Vagina (tissue), 2 donors: ENCODE data around the gene OGG1. TPM values are rescaled to one million over a fixed set of nuclear protein-coding genes. Genes with fewer than 3 reads are reported as not detected.

ENCODE experiments used
- DNase-seq, 2 donors: peaks; one replicate each; pipeline ENCODE4 v3.0.0-alpha.2; 2017; ENCODE audit errors: extremely low spot score in 2 of 2
- H3K27ac ChIP-seq: fragments of 200-600 bp; sonication (generic); one replicate; pipeline ENCODE4 v1.5.1; 2019
- H3K27me3 ChIP-seq: fragments of 200-600 bp; sonication (generic); one replicate; pipeline ENCODE4 v1.5.1; 2019
- H3K36me3 ChIP-seq, 2 donors: fragments of 200-600 bp; sonication (generic); one replicate each; pipeline ENCODE4 v1.5.1; 2017 to 2019
- H3K4me1 ChIP-seq: fragments of 200-600 bp; sonication (generic); one replicate; pipeline ENCODE4 v1.5.1; 2019
- H3K4me3 ChIP-seq, 2 donors: fragments of 200-600 bp; sonication (generic); 1 replicate in 1 of 2; 2 replicates in 1 of 2; pipeline ENCODE4 v1.5.1; 2016 to 2019
- H3K9me3 ChIP-seq: fragments of 200-600 bp; sonication (generic); one replicate; pipeline ENCODE4 v1.5.1; 2019
- CTCF ChIP-seq, 3 experiments: fragments of 450-650 bp in 2 of 3; fragments of 200-600 bp in 1 of 3; sonication (generic) in 1 of 3; IDR thresholded peaks; one replicate each; pipeline ENCODE4 v1.5.1; 2017 to 2019; ENCODE audit warnings: antibody characterized with exemption in 3 of 3, mild to moderate bottlenecking in 2 of 3, moderate library complexity in 2 of 3
- POLR2A ChIP-seq, 2 donors: fragments of 450-650 bp; IDR thresholded peaks; one replicate each; pipeline ENCODE4 v1.6.1; 2017; ENCODE audit warnings: antibody characterized with exemption in 2 of 2, mild to moderate bottlenecking in 2 of 2, moderate library complexity in 2 of 2
- POLR2AphosphoS5 ChIP-seq, 2 donors: sonication (generic); formaldehyde crosslinking; IDR thresholded peaks; one replicate each; pipeline ENCODE4 v1.9.0; 2017; ENCODE audit warnings: antibody characterized with exemption in 2 of 2, mild to moderate bottlenecking in 2 of 2, low read depth in 1 of 2; ENCODE audit not compliant: insufficient read depth in 1 of 2
- intact Hi-C: fragments of 100-400 bp; cut with DNase I; formaldehyde crosslinking; loops from one replicate; pipeline ENCODE4 v1.15.1; 2023
- total RNA-seq: library from RNA; depleted of rRNA; stranded (reverse); fragments of >200 nt; gene quantifications from one replicate; pipeline ENCODE4 v1.2.3, GENCODE V29; 2016

The OGG1 gene
- total RNA-seq, 1 donor from 2014 or later: 51.6 TPM

GRCh38 chr3:9767418-9767817 lies 17.7 kb downstream of the OGG1 start:
- TF ChIP-seq POLR2AphosphoS5 (IDR thresholded peaks at IDR 0.05; ENCODE audit: insufficient read depth in 1 of 2, low read depth in 1 of 2) (no peak), POLR2A (IDR thresholded peaks at IDR 0.05) (no peak), CTCF (IDR thresholded peaks at IDR 0.05) (no peak)
- Histone ChIP-seq H3K4me1 (peaks cover 38% of the 10 kb centered on the region), H3K4me3 (no peak overlapping the region), H3K27ac (peak overlapping the region; percentile 96), H3K27me3 (no peaks in the 10 kb centered on the region), H3K36me3 (no peaks in the 10 kb centered on the region), H3K9me3 (no peaks in the 10 kb centered on the region)
- no peak for DNase-seq
- intact Hi-C loops: no loop called here

- intact Hi-C loops: no loop called here
- no peak for DNase-seq
- H3K27me3 ChIP-seq: no peaks in the 10 kb centered on the region
- H3K36me3 ChIP-seq: no peaks in the 10 kb centered on the region
- H3K27ac ChIP-seq: peak overlapping the region; percentile 96
- peak overlapping the region in 1 of 2 donors; percentile 74 for H3K4me3 ChIP-seq
- H3K9me3 ChIP-seq: no peaks in the 10 kb centered on the region
- TF ChIP-seq POLR2AphosphoS5 (IDR thresholded peaks at IDR 0.05; ENCODE audit: insufficient read depth in 1 of 2, low read depth in 1 of 2): no peak
- no peak for TF ChIP-seq CTCF (IDR thresholded peaks at IDR 0.05)
- TF ChIP-seq POLR2A (IDR thresholded peaks at IDR 0.05): no peak
- peaks cover 38% of the 10 kb centered on the region for H3K4me1 ChIP-seq
Observed at GRCh38 chr3:9768141-9768775, 18.5 kb downstream of the OGG1 start.

GRCh38 chr3:9769012-9769411 lies 19.3 kb downstream of the OGG1 start:
- TF ChIP-seq CTCF (IDR thresholded peaks at IDR 0.05): no peak
- no peak for TF ChIP-seq POLR2AphosphoS5 (IDR thresholded peaks at IDR 0.05; ENCODE audit: insufficient read depth in 1 of 2, low read depth in 1 of 2)
- no peak for TF ChIP-seq POLR2A (IDR thresholded peaks at IDR 0.05)
- peak overlapping the region; percentile 64 to 74 for H3K4me3 ChIP-seq
- DNase-seq: no peak
- H3K9me3 ChIP-seq: no peaks in the 10 kb centered on the region
- H3K27ac ChIP-seq: peak overlapping the region; percentile 96
- intact Hi-C loops: no loop called here
- no peaks in the 10 kb centered on the region for H3K36me3 ChIP-seq
- H3K4me1 ChIP-seq: peaks cover 38% of the 10 kb centered on the region
- no peaks in the 10 kb centered on the region for H3K27me3 ChIP-seq

DNA sequence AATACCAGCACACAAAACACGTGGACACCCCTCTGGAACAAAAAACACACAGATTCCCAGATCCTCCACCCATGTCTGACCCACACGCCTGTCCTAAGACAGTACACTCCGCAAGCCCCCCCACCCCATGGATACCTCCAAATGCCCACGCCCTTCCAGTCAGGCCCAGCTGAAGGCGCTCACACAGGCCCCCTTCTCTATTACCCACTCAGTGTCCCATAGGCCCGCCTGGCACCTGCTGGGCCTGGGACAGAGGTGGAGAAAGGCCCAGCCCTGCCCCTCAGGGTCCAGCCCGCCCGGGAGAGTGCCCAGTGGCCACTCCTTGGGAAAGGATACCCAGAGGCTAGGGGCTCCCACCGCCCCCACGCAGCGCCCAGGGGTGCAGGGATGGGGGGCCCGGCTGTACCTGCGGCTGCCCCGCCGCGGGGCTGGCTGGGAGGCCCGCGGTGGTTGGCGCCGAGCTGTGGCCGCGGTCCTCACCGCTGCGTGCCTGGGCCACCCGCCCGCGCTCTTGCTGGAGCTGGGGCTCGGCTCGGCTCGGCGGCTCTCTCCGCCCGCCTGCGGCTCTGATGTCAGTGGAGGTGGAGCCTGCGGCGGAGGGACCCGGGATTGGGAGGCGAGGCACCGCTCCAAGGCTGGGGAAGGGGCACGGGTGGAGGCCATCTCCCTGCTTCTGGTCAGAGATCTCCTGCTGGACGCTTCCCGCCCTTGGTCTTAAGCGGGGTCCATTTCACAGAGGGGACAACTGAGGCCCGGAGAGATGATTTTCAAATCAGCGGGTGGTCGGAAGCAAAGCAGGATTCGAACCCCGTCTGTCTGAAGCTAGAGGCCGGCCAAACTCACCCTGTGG lies 19.9 kb downstream of the OGG1 start, which contains the start of gene CAMK1:
Gene CAMK1 (minus strand): TSS at position 522 of the 850 bp plus-strand sequence. CDS start 2,198 bp downstream, outside the sequence.
- Histone ChIP-seq H3K4me3 (peak within 1 kb of the TSS; percentile 64 to 74), H3K4me1 (peaks cover 38% of the 10 kb centered on the region), H3K27ac (peak within 1 kb of the TSS; percentile 96), H3K36me3 (no peaks in the 10 kb centered on the region), H3K27me3 (no peaks in the 10 kb centered on the region), H3K9me3 (no peaks in the 10 kb centered on the region)
- DNase-seq: no peak
- intact Hi-C loops: no loop called here
- TF ChIP-seq POLR2A (IDR thresholded peaks at IDR 0.05) (peak in 1 of 2 donors; percentile 77), POLR2AphosphoS5 (IDR thresholded peaks at IDR 0.05; ENCODE audit: insufficient read depth in 1 of 2, low read depth in 1 of 2) (peak in 1 of 2 donors; percentile 75), CTCF (IDR thresholded peaks at IDR 0.05) (no peak)
